ENCODE measurements around the gene STX18.

The STX18 gene

DNA sequence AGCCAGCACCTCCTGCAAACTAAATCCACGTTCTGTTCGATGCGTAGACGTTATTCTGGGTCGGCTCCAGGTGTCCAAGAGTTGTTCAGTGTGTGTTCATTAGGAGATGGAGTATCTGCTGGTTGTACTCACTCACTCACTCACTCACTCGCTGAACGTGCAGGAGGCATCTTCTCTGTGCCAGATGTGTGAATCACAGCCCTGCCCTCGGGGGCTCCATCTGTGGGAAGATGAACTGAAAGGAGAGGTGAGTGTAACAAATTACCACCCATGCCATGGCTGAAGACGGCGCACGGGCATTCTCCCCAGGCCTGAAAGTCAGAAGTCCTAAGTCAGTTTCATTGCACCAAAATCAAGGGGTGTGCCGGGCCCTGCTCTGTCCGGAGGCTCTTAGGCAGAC, 138.9 kb downstream of the STX18 start:
- Histone ChIP-seq H3K36me3 (ENCODE audit: insufficient read depth, low read length) (no peaks in the 10 kb centered on the region), H3K9me3 (ENCODE audit: control insufficient read depth, insufficient read depth, low read length) (no peaks in the 10 kb centered on the region), H3K9ac (ENCODE audit: low read depth, low read length) (no peak overlapping the region), H3K4me1 (ENCODE audit: insufficient read depth, low read length) (no peaks in the 10 kb centered on the region)

DNA sequence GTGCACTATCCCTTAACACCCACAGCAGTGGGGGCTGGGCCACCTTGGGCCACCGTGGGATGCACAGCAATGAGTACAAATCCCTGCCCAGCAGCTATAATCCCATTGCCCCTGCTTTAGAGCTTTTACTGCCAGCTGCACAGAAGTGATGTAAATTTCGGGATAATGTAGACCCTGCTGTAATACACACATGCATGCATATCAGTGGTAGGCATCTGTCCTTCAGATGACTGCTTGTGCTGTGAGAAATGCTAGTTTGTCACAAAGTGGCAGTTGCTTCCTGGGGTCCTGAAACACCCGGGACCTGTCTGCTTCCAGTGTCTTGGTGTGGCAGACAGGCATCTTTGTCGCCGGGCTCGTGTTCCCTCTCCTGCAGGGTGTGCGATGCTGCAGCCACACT, 140.8 kb downstream of the STX18 start:
- H3K9ac ChIP-seq (ENCODE audit: low read depth, low read length): no peak overlapping the region
- H3K36me3 ChIP-seq (ENCODE audit: insufficient read depth, low read length): no peaks in the 10 kb centered on the region
- no peaks in the 10 kb centered on the region for H3K9me3 ChIP-seq (ENCODE audit: control insufficient read depth, insufficient read depth, low read length)
- H3K4me1 ChIP-seq (ENCODE audit: insufficient read depth, low read length): peaks cover 13% of the 10 kb centered on the region

DNA sequence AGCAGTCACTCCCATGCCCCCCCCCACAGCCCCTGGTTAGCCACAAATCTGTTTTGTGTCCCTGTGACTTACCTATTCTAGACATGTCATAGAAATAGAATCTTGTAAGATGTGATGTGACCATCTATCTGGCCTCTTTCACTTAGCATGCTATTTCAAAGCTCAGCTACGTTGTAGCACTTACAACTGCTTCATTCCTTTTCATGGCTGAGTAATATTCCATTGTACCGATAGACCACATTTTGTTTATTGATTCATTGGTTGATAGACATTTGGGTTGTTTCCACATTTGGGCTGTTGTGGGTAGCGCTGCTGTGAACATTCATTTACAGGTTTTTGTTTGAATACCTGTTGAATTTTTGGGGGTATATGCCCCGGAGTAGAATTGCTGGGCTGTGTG, 143.4 kb downstream of the STX18 start:
- H3K4me1 ChIP-seq (ENCODE audit: insufficient read depth, low read length): peaks cover 13% of the 10 kb centered on the region
- no peaks in the 10 kb centered on the region for H3K36me3 ChIP-seq (ENCODE audit: insufficient read depth, low read length)
- no peaks in the 10 kb centered on the region for H3K9me3 ChIP-seq (ENCODE audit: control insufficient read depth, insufficient read depth, low read length)
- H3K9ac ChIP-seq (ENCODE audit: low read depth, low read length): no peak overlapping the region

GRCh38 chr4:4397441-4397819, 144.4 kb downstream of the STX18 start:
- no peak overlapping the region for H3K9ac ChIP-seq (ENCODE audit: low read depth, low read length)
- no peaks in the 10 kb centered on the region for H3K36me3 ChIP-seq (ENCODE audit: insufficient read depth, low read length)
- no peaks in the 10 kb centered on the region for H3K9me3 ChIP-seq (ENCODE audit: control insufficient read depth, insufficient read depth, low read length)
- H3K4me1 ChIP-seq (ENCODE audit: insufficient read depth, low read length): peaks cover 13% of the 10 kb centered on the region

- H3K36me3 ChIP-seq (ENCODE audit: insufficient read depth, low read length): no peaks in the 10 kb centered on the region
- H3K9ac ChIP-seq (ENCODE audit: low read depth, low read length): no peak overlapping the region
- no peaks in the 10 kb centered on the region for H3K9me3 ChIP-seq (ENCODE audit: control insufficient read depth, insufficient read depth, low read length)
- peaks cover 13% of the 10 kb centered on the region for H3K4me1 ChIP-seq (ENCODE audit: insufficient read depth, low read length)
Observed at GRCh38 chr4:4396628-4397440, 145.0 kb downstream of the STX18 start.

DNA sequence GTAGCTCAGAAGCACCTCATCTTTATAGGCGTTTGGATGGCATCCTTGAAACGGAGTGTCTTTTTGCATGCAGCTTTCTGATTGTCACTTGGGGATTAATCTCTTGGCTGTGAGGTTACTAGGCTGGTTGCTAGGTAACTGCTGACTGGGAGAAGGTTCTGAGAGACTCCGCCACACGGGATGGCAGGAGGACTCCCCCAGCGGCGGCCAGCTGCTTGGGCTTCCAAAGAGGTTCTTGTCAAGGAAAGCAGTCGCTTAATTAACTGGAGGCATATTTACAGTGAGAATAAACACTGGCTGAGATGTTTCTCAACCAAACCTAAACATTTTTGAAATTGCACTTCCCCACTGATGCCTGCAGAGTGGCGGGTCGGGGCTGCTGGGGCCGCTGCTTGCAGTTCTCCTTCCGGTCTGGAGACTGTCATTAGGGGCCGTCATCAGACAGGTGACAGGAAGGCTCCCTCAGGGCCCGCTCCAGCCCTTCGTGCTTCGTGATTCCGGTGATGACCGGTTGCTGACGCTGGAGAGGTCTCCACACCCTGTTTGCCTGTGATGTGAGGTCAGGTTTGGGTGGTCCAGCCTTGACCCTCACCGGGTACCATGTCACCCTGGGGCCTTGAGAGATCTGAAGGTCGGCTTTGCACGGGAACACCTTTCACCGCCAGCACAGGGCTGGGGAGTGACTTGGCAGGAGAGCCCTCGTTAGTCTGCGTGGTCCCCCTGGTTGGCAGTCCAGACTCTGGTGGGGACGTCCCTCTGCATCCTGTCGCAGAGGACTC, 145.8 kb downstream of the STX18 start:
- H3K9me3 ChIP-seq (ENCODE audit: control insufficient read depth, insufficient read depth, low read length): no peaks in the 10 kb centered on the region
- no peak overlapping the region for H3K9ac ChIP-seq (ENCODE audit: low read depth, low read length)
- peaks cover 13% of the 10 kb centered on the region for H3K4me1 ChIP-seq (ENCODE audit: insufficient read depth, low read length)
- H3K36me3 ChIP-seq (ENCODE audit: insufficient read depth, low read length): no peaks in the 10 kb centered on the region

GRCh38 chr4:4395371-4395770, 146.5 kb downstream of the STX18 start:
- H3K9me3 ChIP-seq (ENCODE audit: control insufficient read depth, insufficient read depth, low read length): no peaks in the 10 kb centered on the region
- peaks cover 13% of the 10 kb centered on the region for H3K4me1 ChIP-seq (ENCODE audit: insufficient read depth, low read length)
- no peak overlapping the region for H3K9ac ChIP-seq (ENCODE audit: low read depth, low read length)
- H3K36me3 ChIP-seq (ENCODE audit: insufficient read depth, low read length): no peaks in the 10 kb centered on the region

GRCh38 chr4:4394644-4395043, 147.2 kb downstream of the STX18 start:
- Histone ChIP-seq H3K9ac (ENCODE audit: low read depth, low read length) (no peak overlapping the region), H3K4me1 (ENCODE audit: insufficient read depth, low read length) (peaks cover 13% of the 10 kb centered on the region), H3K9me3 (ENCODE audit: control insufficient read depth, insufficient read depth, low read length) (no peaks in the 10 kb centered on the region), H3K36me3 (ENCODE audit: insufficient read depth, low read length) (no peaks in the 10 kb centered on the region)

DNA sequence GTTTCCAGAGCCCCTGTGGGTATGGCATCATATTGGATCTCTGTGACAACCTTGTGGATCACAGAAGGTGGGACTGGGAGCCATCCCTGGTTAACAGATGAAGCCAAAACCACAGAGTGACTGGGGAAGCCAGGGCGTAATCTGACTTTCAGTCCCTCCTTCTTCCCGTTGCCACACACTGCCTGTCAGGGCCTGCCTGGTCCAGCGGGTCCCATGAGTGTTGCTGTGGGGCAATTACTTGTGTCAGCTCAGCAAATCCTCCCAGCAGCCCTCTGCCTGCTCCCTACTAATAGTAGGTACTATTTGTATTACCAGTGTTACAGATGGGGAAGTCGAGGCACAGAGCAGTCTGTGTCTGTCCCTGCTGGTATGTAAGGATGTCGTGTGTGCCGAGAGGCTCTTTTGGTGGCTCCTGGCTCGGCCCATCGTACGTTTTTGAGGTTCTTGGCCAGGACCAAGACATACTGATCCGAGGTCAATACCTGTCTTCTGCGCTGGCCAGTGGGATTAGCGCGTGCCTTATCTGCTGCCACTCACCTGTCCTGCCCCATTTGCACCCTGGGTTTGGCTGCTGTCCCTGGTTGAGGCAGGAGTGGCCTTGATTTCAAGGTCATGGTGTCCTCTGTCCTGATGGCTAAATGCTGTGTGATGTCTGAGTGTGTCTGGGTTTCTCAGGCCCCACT, 149.2 kb downstream of the STX18 start:
- H3K4me1 ChIP-seq (ENCODE audit: insufficient read depth, low read length): peaks cover 13% of the 10 kb centered on the region
- no peak overlapping the region for H3K9ac ChIP-seq (ENCODE audit: low read depth, low read length)
- no peaks in the 10 kb centered on the region for H3K9me3 ChIP-seq (ENCODE audit: control insufficient read depth, insufficient read depth, low read length)
- H3K36me3 ChIP-seq (ENCODE audit: insufficient read depth, low read length): no peaks in the 10 kb centered on the region

- no peak overlapping the region for H3K9ac ChIP-seq (ENCODE audit: low read depth, low read length)
- peaks cover 8% of the 10 kb centered on the region; the same call in 1 of the 2 replicates for H3K4me1 ChIP-seq (ENCODE audit: insufficient read depth, low read length)
- no peaks in the 10 kb centered on the region for H3K9me3 ChIP-seq (ENCODE audit: control insufficient read depth, insufficient read depth, low read length)
- no peaks in the 10 kb centered on the region for H3K36me3 ChIP-seq (ENCODE audit: insufficient read depth, low read length)
Observed at GRCh38 chr4:4391866-4392265, 150.0 kb downstream of the STX18 start.

DNA sequence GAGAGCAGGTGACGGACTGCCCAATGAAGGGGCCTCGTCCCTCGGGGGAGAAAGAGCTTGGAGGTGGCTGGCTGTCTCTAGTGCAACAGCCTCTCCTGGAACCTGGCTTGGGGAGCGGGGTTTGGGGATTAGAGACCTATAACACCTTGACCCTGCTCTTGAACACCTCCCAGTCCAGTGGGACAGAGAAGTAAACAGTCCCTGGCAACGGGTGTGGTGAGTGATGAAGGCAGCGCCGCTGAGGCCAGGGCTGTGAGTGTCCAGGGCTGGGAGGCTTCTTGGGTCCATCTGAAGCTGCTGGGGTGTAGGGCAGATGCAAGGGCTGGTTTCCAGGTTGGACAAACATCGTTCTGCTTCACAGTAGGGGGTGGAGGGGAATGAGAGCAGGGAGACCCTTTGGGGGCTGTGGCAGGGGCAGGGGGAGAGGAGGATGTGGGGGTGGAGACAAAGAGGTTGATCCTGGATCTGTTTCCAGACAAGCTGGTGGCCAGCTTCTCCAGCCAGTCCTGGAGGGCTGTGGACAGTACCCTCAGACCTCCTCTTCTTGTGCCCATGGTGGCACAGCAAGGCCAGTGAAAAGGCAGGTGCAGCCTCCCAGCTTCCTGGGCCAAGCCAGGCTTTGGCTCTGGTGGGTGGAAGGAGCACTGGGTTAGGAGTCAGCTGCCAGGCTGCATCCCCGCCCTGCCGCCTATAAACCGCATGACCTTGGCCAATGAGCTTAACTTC, 151.2 kb downstream of the STX18 start:
- H3K4me1 ChIP-seq (ENCODE audit: insufficient read depth, low read length): no peaks in the 10 kb centered on the region; the same call in 1 of the 2 replicates
- H3K36me3 ChIP-seq (ENCODE audit: insufficient read depth, low read length): no peaks in the 10 kb centered on the region
- no peaks in the 10 kb centered on the region for H3K9me3 ChIP-seq (ENCODE audit: control insufficient read depth, insufficient read depth, low read length)
- no peak overlapping the region for H3K9ac ChIP-seq (ENCODE audit: low read depth, low read length)

DNA sequence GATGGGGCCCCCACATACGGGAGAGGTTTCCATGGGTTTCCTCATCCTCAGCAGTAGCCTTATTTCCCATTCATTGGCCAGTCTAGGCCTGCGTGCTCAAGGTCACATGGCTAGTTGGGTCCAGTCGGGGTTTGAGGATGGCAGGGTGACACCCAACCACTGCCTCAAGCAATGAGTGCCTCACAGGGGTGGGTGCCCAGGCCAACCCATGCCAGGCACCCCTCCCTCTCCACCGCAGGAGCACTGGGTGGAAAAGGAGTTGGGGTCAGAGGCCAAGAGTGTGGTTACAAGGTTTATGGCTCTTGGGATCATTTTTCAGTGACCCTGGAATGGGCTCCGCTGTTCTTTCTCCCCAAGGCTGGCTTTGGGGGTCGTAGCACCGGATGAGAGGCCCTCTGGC, 151.8 kb downstream of the STX18 start:
- H3K4me1 ChIP-seq (ENCODE audit: insufficient read depth, low read length): no peaks in the 10 kb centered on the region; the same call in 1 of the 2 replicates
- H3K36me3 ChIP-seq (ENCODE audit: insufficient read depth, low read length): no peaks in the 10 kb centered on the region
- no peak overlapping the region for H3K9ac ChIP-seq (ENCODE audit: low read depth, low read length)
- no peaks in the 10 kb centered on the region for H3K9me3 ChIP-seq (ENCODE audit: control insufficient read depth, insufficient read depth, low read length)

- H3K36me3 ChIP-seq (ENCODE audit: insufficient read depth, low read length): no peaks in the 10 kb centered on the region
- H3K4me1 ChIP-seq (ENCODE audit: insufficient read depth, low read length): no peaks in the 10 kb centered on the region; the same call in 1 of the 2 replicates
- H3K9me3 ChIP-seq (ENCODE audit: control insufficient read depth, insufficient read depth, low read length): no peaks in the 10 kb centered on the region
- no peak overlapping the region for H3K9ac ChIP-seq (ENCODE audit: low read depth, low read length)
Observed at GRCh38 chr4:4388836-4389575, 152.8 kb downstream of the STX18 start.
